Measurements from ENCODE around the gene ATP11C. TPM values are rescaled to one million over a fixed set of nuclear protein-coding genes. Genes with fewer than 3 reads are reported as not detected.

The ATP11C gene
- total RNA-seq, 4 donors from 2014 or later = 20.4 to 33.3 (median 27.3) TPM

GRCh38 chrX:139907078-139907477 lies 25.8 kb downstream of the ATP11C start:
- Histone ChIP-seq H3K36me3 (no peaks in the 10 kb centered on the region), H3K27ac (no peak overlapping the region), H3K4me3 (no peak overlapping the region), H3K27me3 (no peaks in the 10 kb centered on the region), H3K9me3 (no peaks in the 10 kb centered on the region), H3K4me1 (no peaks in the 10 kb centered on the region)
- ATAC-seq = no peak
- TF ChIP-seq POLR2A (IDR thresholded peaks at IDR 0.05) = no peak
- TF ChIP-seq EP300 (IDR thresholded peaks at IDR 0.05) = no peak
- TF ChIP-seq CTCF (IDR thresholded peaks at IDR 0.05) = no peak
- no peak for TF ChIP-seq POLR2AphosphoS5 (IDR thresholded peaks at IDR 0.05)
- WGBS, 2 donors (ENCODE audit: low coverage in 1 of 2) = no CpG with 5 or more reads among the region's 3 CpGs

GRCh38 chrX:139905743-139906142 lies 27.1 kb downstream of the ATP11C start:
- no peak for TF ChIP-seq POLR2A (IDR thresholded peaks at IDR 0.05)
- TF ChIP-seq EP300 (IDR thresholded peaks at IDR 0.05) = no peak
- WGBS, 2 donors (ENCODE audit: low coverage in 1 of 2) = 64 to 100% methylated on average over 1 to 2 of the region's 2 CpGs
- Histone ChIP-seq H3K9me3 (no peaks in the 10 kb centered on the region), H3K27ac (no peak overlapping the region), H3K27me3 (no peaks in the 10 kb centered on the region), H3K36me3 (no peaks in the 10 kb centered on the region), H3K4me1 (no peaks in the 10 kb centered on the region), H3K4me3 (no peak overlapping the region)
- no peak for ATAC-seq

GRCh38 chrX:139905051-139905450 lies 27.8 kb downstream of the ATP11C start:
- WGBS, 2 donors (ENCODE audit: low coverage in 1 of 2) = 29 to 45% methylated on average over 2 to 3 of the region's 3 CpGs
- Histone ChIP-seq H3K4me3 (no peak overlapping the region), H3K9me3 (no peaks in the 10 kb centered on the region), H3K27me3 (no peaks in the 10 kb centered on the region), H3K4me1 (no peaks in the 10 kb centered on the region), H3K36me3 (no peaks in the 10 kb centered on the region), H3K27ac (no peak overlapping the region)
- no peak for ATAC-seq
- TF ChIP-seq EP300 (IDR thresholded peaks at IDR 0.05) (no peak), POLR2A (IDR thresholded peaks at IDR 0.05) (no peak), POLR2AphosphoS5 (IDR thresholded peaks at IDR 0.05) (no peak), CTCF (IDR thresholded peaks at IDR 0.05) (no peak)

- ATAC-seq = no peak
- 67 to 100% methylated on average over 2 to 3 of the region's 3 CpGs for WGBS, 2 donors (ENCODE audit: low coverage in 1 of 2)
- Histone ChIP-seq H3K36me3 (no peaks in the 10 kb centered on the region), H3K4me1 (no peaks in the 10 kb centered on the region), H3K9me3 (no peaks in the 10 kb centered on the region), H3K27ac (no peak overlapping the region), H3K4me3 (no peak overlapping the region), H3K27me3 (no peaks in the 10 kb centered on the region)
- TF ChIP-seq CTCF (IDR thresholded peaks at IDR 0.05) (no peak), POLR2A (IDR thresholded peaks at IDR 0.05) (no peak), EP300 (IDR thresholded peaks at IDR 0.05) (no peak), POLR2AphosphoS5 (IDR thresholded peaks at IDR 0.05) (no peak)
Observed at GRCh38 chrX:139903210-139903609, 29.6 kb downstream of the ATP11C start.

GRCh38 chrX:139902559-139902958 lies 30.3 kb downstream of the ATP11C start:
- no peaks in the 10 kb centered on the region for H3K9me3 ChIP-seq
- H3K4me1 ChIP-seq = no peaks in the 10 kb centered on the region
- no peak overlapping the region for H3K27ac ChIP-seq
- ATAC-seq = no peak
- no peaks in the 10 kb centered on the region for H3K27me3 ChIP-seq
- WGBS, 2 donors (ENCODE audit: low coverage in 1 of 2) = 83 to 84% methylated on average over 1 to 2 of the region's 2 CpGs
- no peaks in the 10 kb centered on the region for H3K36me3 ChIP-seq
- no peak overlapping the region for H3K4me3 ChIP-seq
- TF ChIP-seq POLR2A (IDR thresholded peaks at IDR 0.05) (no peak), POLR2AphosphoS5 (IDR thresholded peaks at IDR 0.05) (no peak), CTCF (IDR thresholded peaks at IDR 0.05) (no peak), EP300 (IDR thresholded peaks at IDR 0.05) (no peak)

Measured in gastroesophageal sphincter (tissue), 4 donors.